Measurements from ENCODE around the gene PHLPP1.

The PHLPP1 gene

GRCh38 chr18:63005306-63005705 is 290.0 kb downstream of the PHLPP1 start:
- DNase-seq (ENCODE audit: low read depth) = no peak

GRCh38 chr18:63007231-63007630 is 291.9 kb downstream of the PHLPP1 start:
- DNase-seq (ENCODE audit: low read depth) = no peak

GRCh38 chr18:63016270-63016669 is 300.9 kb downstream of the PHLPP1 start:
- DNase-seq (ENCODE audit: low read depth) = peak; percentile 40

- DNase-seq (ENCODE audit: low read depth) = no peak
Measured at GRCh38 chr18:63017076-63017475, 301.7 kb downstream of the PHLPP1 start.

- DNase-seq (ENCODE audit: low read depth) = no peak
Measured at GRCh38 chr18:63017977-63018376, 302.6 kb downstream of the PHLPP1 start.

- DNase-seq (ENCODE audit: low read depth) = no peak
Measured at GRCh38 chr18:63022429-63023022, 307.2 kb downstream of the PHLPP1 start.

GRCh38 chr18:63025251-63026090 is 310.1 kb downstream of the PHLPP1 start:
- no peak for DNase-seq (ENCODE audit: low read depth)

- DNase-seq (ENCODE audit: low read depth) = no peak
Measured at GRCh38 chr18:63028380-63028779, 313.0 kb downstream of the PHLPP1 start.
